Breast epithelium (tissue), 3 donors: ENCODE data around the gene NDUFS8.

Source experiments
- CTCF ChIP-seq, 3 donors: fragments of 450-650 bp; IDR thresholded peaks; one replicate each; pipeline ENCODE4 v1.5.1; 2016 to 2017; ENCODE audit warnings: antibody characterized with exemption in 3 of 3, mild to moderate bottlenecking in 3 of 3, moderate library complexity in 3 of 3
- POLR2A ChIP-seq: fragments of 450-650 bp; IDR thresholded peaks from one replicate; pipeline ENCODE4 v1.6.1; 2016; ENCODE audit warnings: antibody characterized with exemption, mild to moderate bottlenecking, moderate library complexity
- POLR2AphosphoS5 ChIP-seq, 3 donors: sonication (generic); formaldehyde crosslinking; IDR thresholded peaks; one replicate each; pipeline ENCODE4 v1.6.1; 2017; ENCODE audit warnings: antibody characterized with exemption in 3 of 3

- no peak for TF ChIP-seq POLR2AphosphoS5 (IDR thresholded peaks at IDR 0.05)
- no peak for TF ChIP-seq CTCF (IDR thresholded peaks at IDR 0.05)
- TF ChIP-seq POLR2A = no peak
Measured at GRCh38 chr11:68049509-68050370, 19.3 kb downstream of the NDUFS8 start.
